IPS-18a (cell line): ENCODE results near the gene TLR9.
"Not testable (repeated sequence)": the region's sequence is repeated elsewhere in the genome, so short reads cannot be mapped to it uniquely, and the experiment has no call there.

Experiments
- H3K27ac ChIP-seq: one replicate; pipeline ENCODE4 v1.5.1; 2013; ENCODE audit warnings: low read length
- H3K27me3 ChIP-seq: one replicate; pipeline ENCODE4 v1.6.1; 2013; ENCODE audit warnings: mild to moderate bottlenecking, low read length; ENCODE audit not compliant: control insufficient read depth, insufficient read depth
- H3K36me3 ChIP-seq: one replicate; pipeline ENCODE4 v1.6.1; 2013; ENCODE audit warnings: low read depth, low read length; ENCODE audit not compliant: control insufficient read depth
- H3K4me1 ChIP-seq: one replicate; pipeline ENCODE4 v1.6.1; 2013; ENCODE audit warnings: low read depth, low read length; ENCODE audit not compliant: control insufficient read depth
- H3K4me3 ChIP-seq: one replicate; pipeline ENCODE4 v1.5.1; 2013; ENCODE audit warnings: low read length
- H3K9ac ChIP-seq: one replicate; pipeline ENCODE4 v1.6.1; 2013; ENCODE audit warnings: mild to moderate bottlenecking, low read length, moderate library complexity
- H3K9me3 ChIP-seq: one replicate; pipeline ENCODE4 v1.6.1; 2013; ENCODE audit warnings: low read depth, low read length; ENCODE audit not compliant: control insufficient read depth

Gene TLR9

GRCh38 chr3:52225452-52226228, at the start of gene TLR9:
TSS of gene TLR9 (minus strand) at chr3:52225645. CDS start at chr3:52225529, 116 bp downstream.
- no peaks in the 10 kb centered on the region for H3K4me1 ChIP-seq
- no peak within 1 kb of the TSS for H3K9ac ChIP-seq
- no peak within 1 kb of the TSS for H3K4me3 ChIP-seq
- H3K27ac ChIP-seq: no peak within 1 kb of the TSS
- no peaks in the 10 kb centered on the region for H3K9me3 ChIP-seq
- no peaks in the 10 kb centered on the region for H3K27me3 ChIP-seq
- peaks cover 16% of the 10 kb centered on the region for H3K36me3 ChIP-seq

GRCh38 chr3:52274781-52275180, 49.3 kb upstream of the TLR9 start:
- not testable (repeated sequence) for H3K9me3 ChIP-seq, H3K4me3 ChIP-seq, H3K27ac ChIP-seq, H3K4me1 ChIP-seq, H3K27me3 ChIP-seq, H3K9ac ChIP-seq
- peaks cover 25% of the 10 kb centered on the region for H3K36me3 ChIP-seq

GRCh38 chr3:52272831-52273230, 47.4 kb upstream of the TLR9 start:
- Histone ChIP-seq H3K27ac (no peak overlapping the region), H3K27me3 (no peaks in the 10 kb centered on the region), H3K36me3 (peaks cover 40% of the 10 kb centered on the region), H3K9me3 (no peaks in the 10 kb centered on the region), H3K4me1 (peaks cover 4% of the 10 kb centered on the region), H3K4me3 (no peak overlapping the region), H3K9ac (no peak overlapping the region)

GRCh38 chr3:52272172-52272571, 46.7 kb upstream of the TLR9 start:
- not testable (repeated sequence) for H3K27ac ChIP-seq, H3K4me3 ChIP-seq, H3K9ac ChIP-seq, H3K27me3 ChIP-seq, H3K9me3 ChIP-seq, H3K4me1 ChIP-seq
- H3K36me3 ChIP-seq: peaks cover 46% of the 10 kb centered on the region

- no peak overlapping the region for H3K27ac ChIP-seq
- H3K9ac ChIP-seq: no peak overlapping the region
- H3K36me3 ChIP-seq: peaks cover 62% of the 10 kb centered on the region
- no peaks in the 10 kb centered on the region for H3K9me3 ChIP-seq
- H3K27me3 ChIP-seq: no peaks in the 10 kb centered on the region
- no peaks in the 10 kb centered on the region for H3K4me1 ChIP-seq
- no peak overlapping the region for H3K4me3 ChIP-seq
These were observed 44.9 kb upstream of the TLR9 start for GRCh38 chr3:52270252-52270754.

GRCh38 chr3:52269776-52270175, 44.3 kb upstream of the TLR9 start:
- Histone ChIP-seq H3K4me1 (no peaks in the 10 kb centered on the region), H3K4me3 (no peak overlapping the region), H3K9ac (no peak overlapping the region), H3K9me3 (no peaks in the 10 kb centered on the region), H3K36me3 (peaks cover 65% of the 10 kb centered on the region), H3K27me3 (no peaks in the 10 kb centered on the region), H3K27ac (no peak overlapping the region)

- Histone ChIP-seq H3K4me1 (no peaks in the 10 kb centered on the region), H3K9ac (no peak overlapping the region), H3K4me3 (no peak overlapping the region), H3K36me3 (peaks cover 80% of the 10 kb centered on the region), H3K27me3 (no peaks in the 10 kb centered on the region), H3K9me3 (no peaks in the 10 kb centered on the region), H3K27ac (no peak overlapping the region)
These were observed 42.6 kb upstream of the TLR9 start for GRCh38 chr3:52268036-52268435.

- H3K27me3 ChIP-seq: no peaks in the 10 kb centered on the region
- H3K4me1 ChIP-seq: no peaks in the 10 kb centered on the region
- no peak overlapping the region for H3K4me3 ChIP-seq
- H3K9ac ChIP-seq: no peak overlapping the region
- peaks cover 89% of the 10 kb centered on the region for H3K36me3 ChIP-seq
- no peak overlapping the region for H3K27ac ChIP-seq
- no peaks in the 10 kb centered on the region for H3K9me3 ChIP-seq
These were observed 39.9 kb upstream of the TLR9 start for GRCh38 chr3:52265387-52265786.

GRCh38 chr3:52262447-52262846, 37.0 kb upstream of the TLR9 start:
- Histone ChIP-seq H3K4me3 (no peak overlapping the region), H3K27ac (no peak overlapping the region), H3K27me3 (no peaks in the 10 kb centered on the region), H3K9me3 (no peaks in the 10 kb centered on the region), H3K4me1 (no peaks in the 10 kb centered on the region), H3K9ac (no peak overlapping the region), H3K36me3 (peaks cover 93% of the 10 kb centered on the region)

GRCh38 chr3:52259448-52259847, 34.0 kb upstream of the TLR9 start:
- Histone ChIP-seq H3K4me1 (no peaks in the 10 kb centered on the region), H3K27me3 (no peaks in the 10 kb centered on the region), H3K9me3 (no peaks in the 10 kb centered on the region), H3K36me3 (peaks cover 95% of the 10 kb centered on the region), H3K4me3 (no peak overlapping the region), H3K9ac (no peak overlapping the region), H3K27ac (no peak overlapping the region)

- Histone ChIP-seq H3K4me1 (no peaks in the 10 kb centered on the region), H3K9me3 (no peaks in the 10 kb centered on the region), H3K4me3 (no peak overlapping the region), H3K27ac (no peak overlapping the region), H3K9ac (no peak overlapping the region), H3K36me3 (peaks cover 95% of the 10 kb centered on the region), H3K27me3 (no peaks in the 10 kb centered on the region)
These were observed 33.6 kb upstream of the TLR9 start for GRCh38 chr3:52259035-52259434.

- Histone ChIP-seq H3K4me1 (no peaks in the 10 kb centered on the region), H3K4me3 (no peak overlapping the region), H3K9me3 (no peaks in the 10 kb centered on the region), H3K27me3 (no peaks in the 10 kb centered on the region), H3K9ac (no peak overlapping the region), H3K36me3 (peaks cover 95% of the 10 kb centered on the region), H3K27ac (no peak overlapping the region)
These were observed 32.5 kb upstream of the TLR9 start for GRCh38 chr3:52257911-52258310.
